ENCODE results near the gene UCK2.

DNA sequence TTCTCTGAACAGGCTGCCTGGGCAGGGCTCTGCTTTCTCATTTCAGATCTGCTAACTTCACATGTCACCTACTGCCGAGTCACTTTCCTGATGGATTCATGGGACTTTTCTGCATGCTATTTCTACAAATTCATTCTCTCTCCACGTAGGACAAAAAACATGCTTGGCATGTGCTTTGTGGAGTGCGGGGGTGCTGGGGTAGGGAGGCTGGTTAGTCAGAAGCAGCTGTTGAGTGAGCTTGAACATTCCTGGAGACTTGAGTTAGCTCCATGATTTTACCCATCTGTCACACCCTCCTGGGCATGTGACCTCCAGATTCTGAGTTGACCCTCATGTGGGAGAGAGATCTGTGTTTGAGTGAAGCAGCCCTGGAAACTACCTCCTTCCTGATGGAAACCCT lies 71.4 kb downstream of the UCK2 start:
- TF ChIP-seq, protein P1, sequence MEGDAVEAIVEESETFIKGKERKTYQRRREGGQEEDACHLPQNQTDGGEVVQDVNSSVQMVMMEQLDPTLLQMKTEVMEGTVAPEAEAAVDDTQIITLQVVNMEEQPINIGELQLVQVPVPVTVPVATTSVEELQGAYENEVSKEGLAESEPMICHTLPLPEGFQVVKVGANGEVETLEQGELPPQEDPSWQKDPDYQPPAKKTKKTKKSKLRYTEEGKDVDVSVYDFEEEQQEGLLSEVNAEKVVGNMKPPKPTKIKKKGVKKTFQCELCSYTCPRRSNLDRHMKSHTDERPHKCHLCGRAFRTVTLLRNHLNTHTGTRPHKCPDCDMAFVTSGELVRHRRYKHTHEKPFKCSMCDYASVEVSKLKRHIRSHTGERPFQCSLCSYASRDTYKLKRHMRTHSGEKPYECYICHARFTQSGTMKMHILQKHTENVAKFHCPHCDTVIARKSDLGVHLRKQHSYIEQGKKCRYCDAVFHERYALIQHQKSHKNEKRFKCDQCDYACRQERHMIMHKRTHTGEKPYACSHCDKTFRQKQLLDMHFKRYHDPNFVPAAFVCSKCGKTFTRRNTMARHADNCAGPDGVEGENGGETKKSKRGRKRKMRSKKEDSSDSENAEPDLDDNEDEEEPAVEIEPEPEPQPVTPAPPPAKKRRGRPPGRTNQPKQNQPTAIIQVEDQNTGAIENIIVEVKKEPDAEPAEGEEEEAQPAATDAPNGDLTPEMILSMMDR (IDR thresholded peaks at IDR 0.05; ENCODE audit: insufficient read depth, low read length), result no peak
- TF ChIP-seq GABPA (IDR thresholded peaks at IDR 0.05; ENCODE audit: low read depth), result no peak
- TF ChIP-seq, protein P2, sequence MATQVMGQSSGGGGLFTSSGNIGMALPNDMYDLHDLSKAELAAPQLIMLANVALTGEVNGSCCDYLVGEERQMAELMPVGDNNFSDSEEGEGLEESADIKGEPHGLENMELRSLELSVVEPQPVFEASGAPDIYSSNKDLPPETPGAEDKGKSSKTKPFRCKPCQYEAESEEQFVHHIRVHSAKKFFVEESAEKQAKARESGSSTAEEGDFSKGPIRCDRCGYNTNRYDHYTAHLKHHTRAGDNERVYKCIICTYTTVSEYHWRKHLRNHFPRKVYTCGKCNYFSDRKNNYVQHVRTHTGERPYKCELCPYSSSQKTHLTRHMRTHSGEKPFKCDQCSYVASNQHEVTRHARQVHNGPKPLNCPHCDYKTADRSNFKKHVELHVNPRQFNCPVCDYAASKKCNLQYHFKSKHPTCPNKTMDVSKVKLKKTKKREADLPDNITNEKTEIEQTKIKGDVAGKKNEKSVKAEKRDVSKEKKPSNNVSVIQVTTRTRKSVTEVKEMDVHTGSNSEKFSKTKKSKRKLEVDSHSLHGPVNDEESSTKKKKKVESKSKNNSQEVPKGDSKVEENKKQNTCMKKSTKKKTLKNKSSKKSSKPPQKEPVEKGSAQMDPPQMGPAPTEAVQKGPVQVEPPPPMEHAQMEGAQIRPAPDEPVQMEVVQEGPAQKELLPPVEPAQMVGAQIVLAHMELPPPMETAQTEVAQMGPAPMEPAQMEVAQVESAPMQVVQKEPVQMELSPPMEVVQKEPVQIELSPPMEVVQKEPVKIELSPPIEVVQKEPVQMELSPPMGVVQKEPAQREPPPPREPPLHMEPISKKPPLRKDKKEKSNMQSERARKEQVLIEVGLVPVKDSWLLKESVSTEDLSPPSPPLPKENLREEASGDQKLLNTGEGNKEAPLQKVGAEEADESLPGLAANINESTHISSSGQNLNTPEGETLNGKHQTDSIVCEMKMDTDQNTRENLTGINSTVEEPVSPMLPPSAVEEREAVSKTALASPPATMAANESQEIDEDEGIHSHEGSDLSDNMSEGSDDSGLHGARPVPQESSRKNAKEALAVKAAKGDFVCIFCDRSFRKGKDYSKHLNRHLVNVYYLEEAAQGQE (IDR thresholded peaks at IDR 0.05; ENCODE audit: insufficient replicate concordance, low read depth), result no peak
- TF ChIP-seq POLR2AphosphoS5 (IDR thresholded peaks at IDR 0.05; ENCODE audit: low read depth), result no peak
